Progenitor cell of endocrine pancreas (in vitro differentiated cells): ENCODE results near the gene TMEM250. TPM values are rescaled to one million over a fixed set of nuclear protein-coding genes. Genes with fewer than 3 reads are reported as not detected.
A peak's percentile ranks its signal among the peaks of the same experiment; 100 is the strongest.

Experiments used
- DNase-seq: peaks from one replicate; pipeline ENCODE4 v3.0.0; 2021; ENCODE audit warnings: low spot score; ENCODE audit not compliant: unreplicated experiment
- H3K27ac Mint-ChIP-seq: 2 replicates; pipeline ENCODE4 v1.8.0; 2021; ENCODE audit warnings: mild to moderate bottlenecking, moderate library complexity, mixed read lengths
- H3K27me3 Mint-ChIP-seq: 2 replicates; pipeline ENCODE4 v1.8.0; 2021; ENCODE audit warnings: mixed read lengths
- H3K36me3 Mint-ChIP-seq: 2 replicates; pipeline ENCODE4 v1.8.0; 2022; ENCODE audit warnings: mixed read lengths; ENCODE audit not compliant: insufficient read depth
- H3K4me1 Mint-ChIP-seq: 2 replicates; pipeline ENCODE4 v1.8.0; 2021; ENCODE audit warnings: low read depth, mixed read lengths
- H3K4me3 Mint-ChIP-seq: 2 replicates; pipeline ENCODE4 v1.8.0; 2021; ENCODE audit warnings: low read depth, mild to moderate bottlenecking, moderate library complexity, mixed read lengths
- H3K9me3 Mint-ChIP-seq: 2 replicates; pipeline ENCODE4 v1.8.0; 2021; ENCODE audit warnings: low read depth, mixed read lengths
- CTCF ChIP-seq: fragments of 200-600 bp; sonication (generic); IDR thresholded peaks from one replicate; pipeline ENCODE4 v1.5.0; 2021; ENCODE audit warnings: antibody characterized with exemption, mild to moderate bottlenecking; ENCODE audit not compliant: unreplicated experiment
- total RNA-seq: library from RNA; stranded (reverse); gene quantifications from 2 replicates; pipeline ENCODE4 v1.2.1, GENCODE V29; 2021

TMEM250 gene
- total RNA-seq, 1 donor from 2014 or later: 39.5 TPM

- no peak for DNase-seq
- Mint-ChIP-seq H3K4me1 (peaks cover 2% of the 10 kb centered on the region), H3K27ac (no peak overlapping the region), H3K36me3 (no peaks in the 10 kb centered on the region), H3K9me3 (no peaks in the 10 kb centered on the region), H3K27me3 (peaks cover 2% of the 10 kb centered on the region), H3K4me3 (no peak overlapping the region)
- TF ChIP-seq CTCF: no peak
Measured at GRCh38 chr9:136141682-136142413, 23.2 kb upstream of the TMEM250 start.

- no peak for TF ChIP-seq CTCF
- H3K9me3 Mint-ChIP-seq: no peaks in the 10 kb centered on the region
- no peak for DNase-seq
- H3K36me3 Mint-ChIP-seq: no peaks in the 10 kb centered on the region
- H3K27me3 Mint-ChIP-seq: peaks cover 4% of the 10 kb centered on the region
- H3K4me1 Mint-ChIP-seq: peaks cover 2% of the 10 kb centered on the region
- no peak overlapping the region for H3K4me3 Mint-ChIP-seq
- no peak overlapping the region for H3K27ac Mint-ChIP-seq
Measured at GRCh38 chr9:136140966-136141365, 22.3 kb upstream of the TMEM250 start.

DNA sequence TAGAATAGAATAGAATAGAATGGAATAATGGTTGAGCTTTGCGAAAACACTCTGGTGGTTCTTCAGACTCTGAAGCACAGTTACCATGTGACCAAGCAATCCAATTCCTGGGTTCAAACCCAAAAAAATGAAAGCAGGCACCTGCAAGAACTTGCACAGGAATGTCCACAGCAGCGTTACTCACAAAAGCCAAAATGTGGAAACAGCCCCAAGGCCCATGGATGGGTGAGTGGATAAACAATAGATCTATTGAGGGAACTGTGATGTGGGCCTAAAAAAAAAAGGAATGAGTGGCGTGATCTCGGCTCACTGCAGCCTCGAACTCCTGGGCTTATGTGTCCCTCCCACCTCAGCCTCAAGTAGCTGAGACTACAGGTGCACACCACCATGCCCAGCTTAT is 21.4 kb upstream of the TMEM250 start:
- Mint-ChIP-seq H3K4me3 (no peak overlapping the region), H3K9me3 (no peaks in the 10 kb centered on the region), H3K27me3 (peaks cover 6% of the 10 kb centered on the region), H3K4me1 (peaks cover 2% of the 10 kb centered on the region), H3K36me3 (no peaks in the 10 kb centered on the region), H3K27ac (no peak overlapping the region)
- DNase-seq: no peak
- TF ChIP-seq CTCF: no peak

DNA sequence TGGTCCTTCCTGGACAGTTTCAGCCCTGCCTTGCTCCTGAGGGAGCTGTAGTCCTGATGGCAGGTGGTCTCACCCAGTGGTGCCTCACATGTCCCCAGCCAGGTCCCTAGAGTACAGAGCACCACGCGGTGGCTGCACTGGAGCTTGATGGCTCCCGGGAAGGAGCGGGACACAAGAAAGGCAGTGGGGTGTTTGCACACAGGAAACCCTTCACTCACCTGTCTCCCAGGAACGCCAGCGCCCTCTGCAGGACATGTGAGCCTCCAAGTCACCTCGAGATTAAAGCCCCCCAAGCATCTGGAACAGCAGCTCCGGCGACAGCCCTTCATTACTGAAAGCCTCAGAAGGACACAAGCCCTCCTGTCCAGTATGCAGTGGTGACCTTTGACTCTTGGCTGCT is 19.9 kb upstream of the TMEM250 start:
- peaks cover 11% of the 10 kb centered on the region for H3K27me3 Mint-ChIP-seq
- peaks cover 6% of the 10 kb centered on the region for H3K4me1 Mint-ChIP-seq
- no peaks in the 10 kb centered on the region for H3K36me3 Mint-ChIP-seq
- DNase-seq: peak; percentile 58
- peak; percentile 61 for TF ChIP-seq CTCF
- H3K4me3 Mint-ChIP-seq: no peak overlapping the region
- no peaks in the 10 kb centered on the region for H3K9me3 Mint-ChIP-seq
- H3K27ac Mint-ChIP-seq: no peak overlapping the region

DNA sequence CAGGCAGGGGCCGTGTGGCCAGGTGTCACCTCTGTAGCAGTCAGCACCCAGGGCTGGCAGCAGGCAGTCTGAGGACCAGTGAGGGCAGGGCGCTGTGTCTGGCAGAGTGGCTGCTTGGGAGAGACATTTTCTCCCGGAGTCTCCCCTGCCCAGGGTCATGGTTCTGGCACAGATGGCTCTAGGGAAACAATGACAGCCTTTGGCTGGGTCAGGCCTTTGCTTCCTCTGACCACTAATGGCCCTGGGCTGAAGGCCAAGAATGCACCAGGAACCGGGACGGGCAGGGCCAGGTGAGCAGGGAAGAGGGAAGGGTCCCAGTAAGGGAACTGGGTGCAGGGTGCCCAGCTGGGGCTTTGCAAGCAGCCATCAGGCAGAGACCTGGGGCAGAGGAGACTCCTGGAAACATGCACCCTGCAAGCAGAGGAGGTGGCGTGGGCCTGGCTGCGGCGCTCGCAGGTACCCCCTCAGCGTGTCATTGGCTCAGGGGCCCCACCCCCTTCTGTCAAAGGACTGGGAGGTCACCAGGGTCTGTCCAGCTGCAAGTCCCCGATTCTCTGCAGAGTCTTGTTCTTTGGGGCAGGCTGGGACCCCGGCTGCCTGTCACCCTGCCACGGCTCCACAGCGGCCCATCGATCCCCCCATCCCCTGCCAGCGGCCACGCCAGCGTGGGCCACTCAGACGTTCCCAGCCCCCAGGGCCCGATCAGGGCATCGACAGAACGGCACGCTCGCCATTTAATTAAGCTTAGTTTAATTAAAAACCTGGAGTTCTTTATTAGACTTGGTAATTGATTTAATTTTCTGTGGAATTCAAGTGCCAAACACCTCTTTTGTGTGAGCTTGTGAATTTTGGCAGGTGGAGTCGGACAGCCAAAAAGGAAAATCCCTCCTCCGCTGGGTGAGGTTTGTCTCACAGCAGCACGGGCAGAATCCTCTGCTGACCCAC is 18.9 kb upstream of the TMEM250 start:
- Mint-ChIP-seq H3K4me3 (no peak overlapping the region), H3K27me3 (peaks cover 11% of the 10 kb centered on the region), H3K27ac (no peak overlapping the region), H3K4me1 (peaks cover 7% of the 10 kb centered on the region), H3K36me3 (no peaks in the 10 kb centered on the region), H3K9me3 (no peaks in the 10 kb centered on the region)
- no peak for TF ChIP-seq CTCF
- DNase-seq: no peak
